Kidney epithelial cell (primary cell): ENCODE measurements around the gene RC3H2. TPM values are rescaled to one million over a fixed set of nuclear protein-coding genes. Genes with fewer than 3 reads are reported as not detected.

Experiments used
- DNase-seq: peaks from one replicate; pipeline ENCODE4 v3.0.0-alpha.2; 2010; ENCODE audit warnings: low read depth
- H3K27me3 ChIP-seq: 2 replicates; pipeline ENCODE4 v1.6.0; 2011; ENCODE audit warnings: low read length; ENCODE audit not compliant: control insufficient read depth, insufficient read depth
- H3K36me3 ChIP-seq: 2 replicates; pipeline ENCODE4 v1.5.1; 2011; ENCODE audit warnings: low read length; ENCODE audit not compliant: control insufficient read depth, insufficient read depth
- H3K4me3 ChIP-seq: 2 replicates; pipeline ENCODE4 v1.5.1; 2011; ENCODE audit warnings: low read depth, mild to moderate bottlenecking, control low read depth, low read length
- total RNA-seq: library from RNA; depleted of rRNA; stranded (reverse); fragments of >200 nt; gene quantifications from 2 replicates; pipeline ENCODE4 v1.2.3, GENCODE V29; 2015
- TF ChIP-seq, protein P1 (sequence below): IDR thresholded peaks from 2 replicates; pipeline ENCODE4 v1.5.1; 2011; ENCODE audit warnings: mild to moderate bottlenecking, moderate library complexity, low read length, control low read depth, inconsistent platforms; ENCODE audit not compliant: insufficient read depth, poor library complexity, severe bottlenecking

RC3H2 gene
- total RNA-seq, 1 donor from 2014 or later = 64.0 TPM

DNA sequence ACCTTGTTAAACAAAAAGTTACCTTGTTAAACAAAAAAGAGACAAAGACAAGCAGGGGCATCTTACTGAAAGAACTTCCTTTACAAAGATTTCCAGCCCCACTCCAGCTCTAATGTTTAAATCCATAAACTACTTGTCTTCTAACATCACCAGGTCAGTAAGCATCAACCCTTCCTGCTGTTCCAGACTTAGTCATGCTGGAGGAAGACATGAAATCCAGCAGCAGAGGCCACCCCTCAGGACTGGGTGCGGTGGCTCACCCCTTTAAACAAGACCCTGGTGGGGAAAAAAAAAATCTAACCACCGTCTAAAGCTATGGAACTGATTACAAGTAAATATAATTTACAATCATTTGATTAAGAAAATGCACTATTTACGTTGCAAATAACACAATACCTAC is 85.8 kb downstream of the RC3H2 start:
- no peak for DNase-seq
- TF ChIP-seq, protein P1, sequence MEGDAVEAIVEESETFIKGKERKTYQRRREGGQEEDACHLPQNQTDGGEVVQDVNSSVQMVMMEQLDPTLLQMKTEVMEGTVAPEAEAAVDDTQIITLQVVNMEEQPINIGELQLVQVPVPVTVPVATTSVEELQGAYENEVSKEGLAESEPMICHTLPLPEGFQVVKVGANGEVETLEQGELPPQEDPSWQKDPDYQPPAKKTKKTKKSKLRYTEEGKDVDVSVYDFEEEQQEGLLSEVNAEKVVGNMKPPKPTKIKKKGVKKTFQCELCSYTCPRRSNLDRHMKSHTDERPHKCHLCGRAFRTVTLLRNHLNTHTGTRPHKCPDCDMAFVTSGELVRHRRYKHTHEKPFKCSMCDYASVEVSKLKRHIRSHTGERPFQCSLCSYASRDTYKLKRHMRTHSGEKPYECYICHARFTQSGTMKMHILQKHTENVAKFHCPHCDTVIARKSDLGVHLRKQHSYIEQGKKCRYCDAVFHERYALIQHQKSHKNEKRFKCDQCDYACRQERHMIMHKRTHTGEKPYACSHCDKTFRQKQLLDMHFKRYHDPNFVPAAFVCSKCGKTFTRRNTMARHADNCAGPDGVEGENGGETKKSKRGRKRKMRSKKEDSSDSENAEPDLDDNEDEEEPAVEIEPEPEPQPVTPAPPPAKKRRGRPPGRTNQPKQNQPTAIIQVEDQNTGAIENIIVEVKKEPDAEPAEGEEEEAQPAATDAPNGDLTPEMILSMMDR = no peak
- Histone ChIP-seq H3K36me3 (peaks cover 4% of the 10 kb centered on the region), H3K4me3 (no peak overlapping the region), H3K27me3 (no peaks in the 10 kb centered on the region)

DNA sequence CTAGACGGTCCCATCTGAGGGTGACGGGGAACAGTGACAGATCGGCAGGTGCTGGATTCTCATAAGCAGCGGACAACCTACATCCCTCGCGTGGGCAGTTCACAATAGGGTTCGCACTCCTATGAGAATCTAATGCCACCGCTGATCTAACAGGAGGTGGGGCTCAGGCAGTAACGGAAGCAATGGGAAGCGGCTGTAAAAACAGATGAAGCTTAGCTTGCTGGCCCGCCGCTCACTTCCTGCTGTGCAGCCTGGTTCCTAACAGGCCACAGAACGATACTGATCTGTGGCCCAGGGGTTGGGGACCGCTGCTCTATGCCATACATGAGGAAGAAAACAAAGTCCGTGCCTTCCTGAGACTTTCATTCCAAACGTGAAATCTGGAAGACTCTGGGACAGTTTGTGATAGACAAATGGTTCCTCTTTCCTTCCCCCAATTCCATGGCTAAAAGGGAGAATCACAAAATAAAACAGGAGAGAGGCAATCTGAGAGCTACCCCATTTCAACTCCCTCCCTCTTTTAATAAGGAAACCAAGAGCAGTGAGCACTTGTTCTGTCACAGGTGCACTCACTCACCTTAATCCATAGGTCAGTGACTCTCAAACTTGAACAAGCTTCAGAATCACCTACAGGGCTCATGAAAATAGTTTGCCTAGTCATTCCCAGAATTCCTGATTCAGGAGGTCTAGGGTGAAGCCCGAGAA is 88.8 kb downstream of the RC3H2 start:
- peaks cover 2% of the 10 kb centered on the region for H3K36me3 ChIP-seq
- H3K4me3 ChIP-seq = no peak overlapping the region
- no peak for DNase-seq
- TF ChIP-seq, protein P1 = no peak
- H3K27me3 ChIP-seq = no peaks in the 10 kb centered on the region

DNA sequence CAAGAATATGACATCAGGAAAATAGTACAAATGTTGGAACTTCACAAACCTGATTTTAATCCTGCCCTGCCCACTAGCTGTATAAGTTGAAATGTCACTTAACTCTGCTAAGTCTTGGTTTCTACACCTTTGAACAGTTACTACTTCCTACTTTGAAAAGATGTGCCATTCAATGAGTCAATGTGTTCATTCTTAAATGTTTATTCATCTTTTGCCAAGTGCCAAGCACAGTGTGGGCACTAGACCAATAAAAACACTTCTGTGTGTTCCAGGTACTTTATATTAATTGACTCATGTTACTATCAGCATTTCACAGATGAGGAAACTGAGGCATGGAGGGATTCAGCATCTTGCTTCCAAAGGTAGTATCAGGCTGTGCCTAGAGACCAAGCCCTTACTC is 89.6 kb downstream of the RC3H2 start:
- Histone ChIP-seq H3K27me3 (no peaks in the 10 kb centered on the region), H3K36me3 (peaks cover 2% of the 10 kb centered on the region), H3K4me3 (no peak overlapping the region)
- TF ChIP-seq, protein P1 = no peak
- DNase-seq = no peak

DNA sequence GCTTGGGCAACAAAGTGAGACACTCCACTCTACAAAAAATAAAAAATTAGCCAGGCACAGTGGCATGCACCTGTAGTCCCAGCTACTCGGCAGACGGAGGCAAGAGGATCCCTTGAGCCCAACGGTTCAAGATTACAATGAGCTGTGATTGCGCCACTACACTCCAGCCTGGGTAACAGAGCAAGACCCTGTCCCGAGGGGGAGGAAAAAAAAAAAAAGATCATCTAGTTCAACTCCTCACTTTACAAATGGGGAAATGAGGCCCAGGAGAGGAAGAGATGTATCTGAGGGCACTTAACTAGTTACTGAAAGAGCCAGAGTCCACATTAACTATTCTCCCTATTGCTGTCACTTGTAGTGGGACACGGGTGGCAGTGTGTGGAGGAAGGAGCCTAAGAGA is 90.6 kb downstream of the RC3H2 start:
- TF ChIP-seq, protein P1 = no peak
- H3K4me3 ChIP-seq = no peak overlapping the region
- no peak for DNase-seq
- peaks cover 2% of the 10 kb centered on the region for H3K36me3 ChIP-seq
- no peaks in the 10 kb centered on the region for H3K27me3 ChIP-seq

DNA sequence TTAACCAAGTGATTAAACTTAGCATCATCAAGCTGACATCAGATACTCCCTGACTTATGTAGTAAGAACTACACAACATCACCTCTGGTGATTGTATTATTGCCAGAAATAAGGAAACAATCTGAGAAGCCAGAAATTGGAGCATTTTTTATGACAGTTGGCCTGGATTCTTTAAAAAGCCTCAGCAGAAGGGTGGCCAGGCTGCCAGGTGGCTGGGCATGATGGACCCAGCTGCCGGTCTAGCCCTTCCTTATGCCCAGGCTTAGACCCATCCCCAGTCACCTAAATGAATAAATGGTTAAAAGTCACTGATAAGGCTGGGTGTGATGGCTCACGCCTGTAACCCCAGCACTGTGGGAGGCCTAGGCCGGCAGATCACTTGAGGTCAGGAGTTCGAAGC is 92.4 kb downstream of the RC3H2 start:
- TF ChIP-seq, protein P1 = no peak

More for the DNA sequence above, 92.4 kb downstream of the RC3H2 start:
- peaks cover 2% of the 10 kb centered on the region for H3K36me3 ChIP-seq
- no peaks in the 10 kb centered on the region for H3K27me3 ChIP-seq
- DNase-seq = no peak
- H3K4me3 ChIP-seq = no peak overlapping the region
